ENCODE measurements around the gene EHBP1.

EHBP1 gene

GRCh38 chr2:62923242-62923641, 217.7 kb downstream of the EHBP1 start:
- Histone ChIP-seq H3K14ac (ENCODE audit: low read length) (no peak overlapping the region), H2AK5ac (ENCODE audit: low read length) (no peak overlapping the region), H3K4me3 (ENCODE audit: low read depth, low read length) (no peak overlapping the region), H3K9ac (ENCODE audit: low read length) (no peak overlapping the region), H2BK5ac (ENCODE audit: low read depth, low read length, poor library complexity) (no peak overlapping the region), H3K27me3 (ENCODE audit: insufficient read depth, low read length) (no peaks in the 10 kb centered on the region), H3K36me3 (ENCODE audit: control insufficient read depth in 1 of 2, insufficient read depth in 2 of 2, low read length in 2 of 2) (peaks cover 16 to 17% of the 10 kb centered on the region in 2 experiments), H3K18ac (ENCODE audit: low read length) (no peak overlapping the region), H4K91ac (ENCODE audit: low read depth, low read length) (no peak overlapping the region), H3K4me2 (ENCODE audit: low read length) (no peak overlapping the region), H3K27ac (ENCODE audit: low read depth, low read length) (no peak overlapping the region), H3K9me3 (ENCODE audit: insufficient read depth, low read depth, low read length) (peaks cover 9% of the 10 kb centered on the region), H4K12ac (ENCODE audit: low read depth, low read length) (no peak overlapping the region), H2BK12ac (ENCODE audit: low read length) (no peak overlapping the region), H3K79me1 (ENCODE audit: low read length) (no peaks in the 10 kb centered on the region), H3K79me2 (ENCODE audit: control insufficient read depth, insufficient read depth, low read length, poor library complexity) (no peaks in the 10 kb centered on the region), H3K23ac (ENCODE audit: low read length) (no peak overlapping the region), H3K4me1 (ENCODE audit: control insufficient read depth in 1 of 2, insufficient read depth in 2 of 2, low read length in 2 of 2) (no peaks in the 10 kb centered on the region), H4K8ac (ENCODE audit: low read depth, low read length) (no peak overlapping the region), H2BK120ac (ENCODE audit: insufficient read depth, low read length, poor library complexity) (no peak overlapping the region), H2AFZ (ENCODE audit: insufficient read depth, low read length, poor library complexity) (no peak overlapping the region), H3K4ac (ENCODE audit: low read depth, low read length) (no peak overlapping the region)
- DNase-seq: no peak

DNA sequence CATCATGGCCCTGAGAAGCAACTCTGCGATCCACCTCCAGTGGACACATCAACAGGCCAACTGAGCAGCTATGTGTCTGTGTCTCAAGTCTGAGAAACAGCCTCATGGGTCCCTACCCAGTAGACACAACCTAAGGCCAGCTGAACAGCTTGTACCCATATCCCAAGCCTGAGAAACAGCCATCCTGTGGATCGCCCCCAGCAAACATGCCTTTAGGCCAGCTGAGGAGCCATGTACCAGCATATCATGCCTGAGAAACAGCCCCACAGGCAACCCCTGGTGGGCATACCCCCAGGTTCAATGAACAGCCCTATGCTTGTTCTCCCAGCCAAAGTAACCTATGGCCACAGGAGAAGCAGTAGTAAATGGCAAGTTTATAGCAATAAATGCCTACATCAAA, 218.4 kb downstream of the EHBP1 start:
- Histone ChIP-seq H4K12ac (ENCODE audit: low read depth, low read length) (no peak overlapping the region), H4K91ac (ENCODE audit: low read depth, low read length) (no peak overlapping the region), H3K79me1 (ENCODE audit: low read length) (no peaks in the 10 kb centered on the region), H3K4me1 (ENCODE audit: control insufficient read depth in 1 of 2, insufficient read depth in 2 of 2, low read length in 2 of 2) (no peaks in the 10 kb centered on the region), H3K4ac (ENCODE audit: low read depth, low read length) (no peak overlapping the region), H3K9ac (ENCODE audit: low read length) (no peak overlapping the region), H3K4me3 (ENCODE audit: low read depth, low read length) (no peak overlapping the region), H2BK5ac (ENCODE audit: low read depth, low read length, poor library complexity) (no peak overlapping the region), H3K14ac (ENCODE audit: low read length) (no peak overlapping the region), H2AK5ac (ENCODE audit: low read length) (no peak overlapping the region), H3K9me3 (ENCODE audit: insufficient read depth, low read depth, low read length) (peaks cover 9% of the 10 kb centered on the region), H3K27ac (ENCODE audit: low read depth, low read length) (no peak overlapping the region), H3K4me2 (ENCODE audit: low read length) (no peak overlapping the region), H2BK12ac (ENCODE audit: low read length) (no peak overlapping the region), H4K8ac (ENCODE audit: low read depth, low read length) (no peak overlapping the region), H2BK120ac (ENCODE audit: insufficient read depth, low read length, poor library complexity) (no peak overlapping the region), H2AFZ (ENCODE audit: insufficient read depth, low read length, poor library complexity) (no peak overlapping the region), H3K23ac (ENCODE audit: low read length) (no peak overlapping the region), H3K27me3 (ENCODE audit: insufficient read depth, low read length) (no peaks in the 10 kb centered on the region), H3K18ac (ENCODE audit: low read length) (no peak overlapping the region), H3K79me2 (ENCODE audit: control insufficient read depth, insufficient read depth, low read length, poor library complexity) (no peaks in the 10 kb centered on the region), H3K36me3 (ENCODE audit: control insufficient read depth in 1 of 2, insufficient read depth in 2 of 2, low read length in 2 of 2) (peaks cover 16 to 17% of the 10 kb centered on the region in 2 experiments)
- no CpG with 5 or more reads among the region's 2 CpGs for WGBS (ENCODE audit: extremely low coverage, insufficient coverage, insufficient read length)
- peak; percentile 64 to 85 for DNase-seq

DNA sequence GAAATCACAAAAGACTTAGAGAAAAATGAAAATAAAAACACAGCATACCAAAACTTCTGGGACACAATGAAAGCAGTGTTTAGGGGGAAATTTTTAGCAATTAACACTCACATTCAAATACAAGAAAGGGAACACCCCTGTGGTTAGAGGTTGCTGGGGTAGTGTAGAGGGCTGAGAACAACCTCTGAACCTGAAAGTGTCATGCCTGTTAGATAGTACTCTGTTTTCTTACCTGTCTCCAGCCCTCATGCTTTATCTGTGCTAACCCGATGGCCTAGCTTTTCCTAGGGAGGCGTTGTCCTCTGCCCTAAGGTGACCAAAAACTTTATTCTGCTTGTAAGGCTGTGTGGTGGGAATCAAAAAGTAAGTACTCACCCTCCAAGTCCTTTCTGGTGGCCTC, 222.5 kb downstream of the EHBP1 start:
- no peak overlapping the region for H3K18ac ChIP-seq (ENCODE audit: low read length)
- no peak overlapping the region for H2BK12ac ChIP-seq (ENCODE audit: low read length)
- no peak overlapping the region for H2AK5ac ChIP-seq (ENCODE audit: low read length)
- no peak overlapping the region for H3K27ac ChIP-seq (ENCODE audit: low read depth, low read length)
- H3K27me3 ChIP-seq (ENCODE audit: insufficient read depth, low read length): no peaks in the 10 kb centered on the region
- H3K4me1 ChIP-seq (ENCODE audit: control insufficient read depth in 1 of 2, insufficient read depth in 2 of 2, low read length in 2 of 2): no peaks in the 10 kb centered on the region
- no peak overlapping the region for H3K4ac ChIP-seq (ENCODE audit: low read depth, low read length)
- WGBS (ENCODE audit: extremely low coverage, insufficient coverage, insufficient read length): no CpG with 5 or more reads among the region's 2 CpGs
- H3K79me2 ChIP-seq (ENCODE audit: control insufficient read depth, insufficient read depth, low read length, poor library complexity): no peaks in the 10 kb centered on the region
- no peak overlapping the region for H2BK5ac ChIP-seq (ENCODE audit: low read depth, low read length, poor library complexity)
- H3K23ac ChIP-seq (ENCODE audit: low read length): no peak overlapping the region
- H3K4me2 ChIP-seq (ENCODE audit: low read length): no peak overlapping the region
- no peak overlapping the region for H3K4me3 ChIP-seq (ENCODE audit: low read depth, low read length)
- peaks cover 8% of the 10 kb centered on the region for H3K9me3 ChIP-seq (ENCODE audit: insufficient read depth, low read depth, low read length)
- no peak overlapping the region for H4K91ac ChIP-seq (ENCODE audit: low read depth, low read length)
- H2BK120ac ChIP-seq (ENCODE audit: insufficient read depth, low read length, poor library complexity): no peak overlapping the region
- H3K14ac ChIP-seq (ENCODE audit: low read length): no peak overlapping the region
- H3K36me3 ChIP-seq (ENCODE audit: control insufficient read depth in 1 of 2, insufficient read depth in 2 of 2, low read length in 2 of 2): peaks cover 10% of the 10 kb centered on the region in 2 experiments
- H2AFZ ChIP-seq (ENCODE audit: insufficient read depth, low read length, poor library complexity): no peak overlapping the region
- H3K79me1 ChIP-seq (ENCODE audit: low read length): no peaks in the 10 kb centered on the region
- no peak overlapping the region for H4K8ac ChIP-seq (ENCODE audit: low read depth, low read length)
- no peak overlapping the region for H3K9ac ChIP-seq (ENCODE audit: low read length)
- DNase-seq: no peak
- H4K12ac ChIP-seq (ENCODE audit: low read depth, low read length): no peak overlapping the region

DNA sequence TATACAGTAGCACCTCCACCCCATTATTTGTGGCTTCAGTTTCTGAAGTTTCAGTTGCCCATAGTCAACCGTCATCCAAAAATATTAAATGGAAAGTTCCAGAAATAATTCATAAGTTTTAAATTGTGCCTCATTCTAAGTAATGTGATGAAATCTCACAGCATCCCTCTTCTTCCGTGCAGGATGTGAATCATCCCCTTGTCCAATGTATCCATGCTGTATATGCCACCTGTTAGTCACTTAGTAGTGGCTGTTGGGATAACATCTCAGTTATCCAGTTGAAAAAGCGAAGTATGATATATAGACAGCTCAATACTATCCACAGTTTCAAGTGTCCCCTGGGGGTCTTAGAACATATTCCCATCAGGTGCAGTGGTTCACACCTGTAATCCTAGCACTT, 226.0 kb downstream of the EHBP1 start:
- Histone ChIP-seq H3K27me3 (ENCODE audit: insufficient read depth, low read length) (no peaks in the 10 kb centered on the region), H3K4me1 (ENCODE audit: control insufficient read depth in 1 of 2, insufficient read depth in 2 of 2, low read length in 2 of 2) (no peaks in the 10 kb centered on the region), H4K8ac (ENCODE audit: low read depth, low read length) (no peak overlapping the region), H2BK12ac (ENCODE audit: low read length) (no peak overlapping the region), H3K14ac (ENCODE audit: low read length) (no peak overlapping the region), H3K79me2 (ENCODE audit: control insufficient read depth, insufficient read depth, low read length, poor library complexity) (no peaks in the 10 kb centered on the region), H3K9me3 (ENCODE audit: insufficient read depth, low read depth, low read length) (no peaks in the 10 kb centered on the region), H3K18ac (ENCODE audit: low read length) (no peak overlapping the region), H3K4me3 (ENCODE audit: low read depth, low read length) (no peak overlapping the region), H3K79me1 (ENCODE audit: low read length) (no peaks in the 10 kb centered on the region), H4K91ac (ENCODE audit: low read depth, low read length) (no peak overlapping the region), H2AK5ac (ENCODE audit: low read length) (no peak overlapping the region), H2AFZ (ENCODE audit: insufficient read depth, low read length, poor library complexity) (no peak overlapping the region), H2BK120ac (ENCODE audit: insufficient read depth, low read length, poor library complexity) (no peak overlapping the region), H3K4ac (ENCODE audit: low read depth, low read length) (no peak overlapping the region), H3K27ac (ENCODE audit: low read depth, low read length) (no peak overlapping the region), H3K23ac (ENCODE audit: low read length) (no peak overlapping the region), H4K12ac (ENCODE audit: low read depth, low read length) (no peak overlapping the region), H3K36me3 (ENCODE audit: control insufficient read depth in 1 of 2, insufficient read depth in 2 of 2, low read length in 2 of 2) (no peaks in the 10 kb centered on the region), H2BK5ac (ENCODE audit: low read depth, low read length, poor library complexity) (no peak overlapping the region), H3K4me2 (ENCODE audit: low read length) (no peak overlapping the region), H3K9ac (ENCODE audit: low read length) (no peak overlapping the region)
- no peak for DNase-seq
- no CpG with 5 or more reads among the region's 3 CpGs for WGBS (ENCODE audit: extremely low coverage, insufficient coverage, insufficient read length)
